Spleen (tissue), 11 donors: ENCODE measurements around the gene F2RL1. TPM values are rescaled to one million over a fixed set of nuclear protein-coding genes. Genes with fewer than 3 reads are reported as not detected.

Experiments used
- DNase-seq: peaks from one replicate; pipeline ENCODE4 v3.0.0-alpha.2; 2020
- H3K27ac ChIP-seq, 8 donors: fragments of 200-600 bp; sonication (generic) in 7 of 8; 1 replicate in 4 of 8; 2 replicates in 4 of 8; pipeline versions ENCODE4 v1.5.0 to v1.8.0; 2016 to 2021; ENCODE audit warnings: inconsistent platforms in 4 of 8, mild to moderate bottlenecking in 4 of 8, moderate library complexity in 1 of 8
- H3K27me3 ChIP-seq, 7 donors: fragments of 200-600 bp; sonication (generic) in 6 of 7; replicated peaks in 1 of 7; 1 replicate in 4 of 7; 2 replicates in 3 of 7; pipeline versions ENCODE4 v1.5.0 to v1.8.0; 2016 to 2021; ENCODE audit warnings: inconsistent platforms in 3 of 7, mild to moderate bottlenecking in 1 of 7
- H3K36me3 ChIP-seq, 6 donors: fragments of 200-600 bp; sonication (generic) in 5 of 6; 1 replicate in 4 of 6; 2 replicates in 2 of 6; pipeline versions ENCODE4 v1.5.0 to v1.8.0; 2016 to 2021; ENCODE audit warnings: inconsistent platforms in 2 of 6
- H3K4me1 ChIP-seq, 6 donors: fragments of 200-600 bp; sonication (generic) in 5 of 6; 1 replicate in 3 of 6; 2 replicates in 3 of 6; pipeline versions ENCODE4 v1.5.0 to v1.8.0; 2016 to 2021; ENCODE audit warnings: inconsistent platforms in 3 of 6
- H3K4me3 ChIP-seq, 8 donors: fragments of 200-600 bp; sonication (generic) in 7 of 8; 1 replicate in 4 of 8; 2 replicates in 4 of 8; pipeline versions ENCODE4 v1.5.0 to v1.8.0; 2016 to 2021; ENCODE audit warnings: inconsistent platforms in 4 of 8, mild to moderate bottlenecking in 4 of 8, moderate library complexity in 2 of 8
- H3K9me3 ChIP-seq, 8 donors: fragments of 200-600 bp; sonication (generic) in 7 of 8; 1 replicate in 4 of 8; 2 replicates in 4 of 8; pipeline versions ENCODE4 v1.5.0 to v1.8.0; 2016 to 2021; ENCODE audit warnings: inconsistent platforms in 4 of 8
- POLR2A ChIP-seq, 3 donors: fragments of 450-650 bp; IDR thresholded peaks; one replicate each; pipeline ENCODE4 v1.5.1; 2017; ENCODE audit warnings: antibody characterized with exemption in 3 of 3, mild to moderate bottlenecking in 1 of 3
- POLR2AphosphoS5 ChIP-seq, 3 donors: sonication (generic); formaldehyde crosslinking; IDR thresholded peaks; one replicate each; pipeline ENCODE4 v1.5.1; 2017; ENCODE audit warnings: antibody characterized with exemption in 3 of 3
- WGBS, 5 donors: extraction: QIAGEN DNeasy Blood & Tissue Kit in 3 of 5; methylation state at CpG; one replicate each; pipeline versions ENCODE4 v1.1.5 to v1.1.7; 2013 to 2018; 5-methylcytosine and 5-hydroxymethylcytosine counted together
- intact Hi-C: fragments of 100-400 bp; cut with DNase I; formaldehyde crosslinking; loops from one replicate; pipeline ENCODE4 v1.15.0; 2023; ENCODE audit warnings: low total_unique reads
- polyA plus RNA-seq, 3 donors: library from polyadenylated mRNA; stranded (reverse); fragments of 200-250 nt; gene quantifications; one replicate each; pipeline ENCODE4 v1.2.1, GENCODE V29; 2013
- total RNA-seq, 7 donors: library from RNA; depleted of rRNA in 3 of 7; stranded (reverse); fragments of >200 nt in 3 of 7; fragmentation: NEBNext Ultra II Directional in 4 of 7; extraction: Animal tissue kit (Norgen Biotek cat#: 25700) in 4 of 7; gene quantifications; one replicate each; pipeline versions ENCODE4 v1.1.0 to v1.2.1, GENCODE V29; 2016 to 2021
- TF ChIP-seq, protein P1 (sequence below), 11 experiments: fragments of 200-600 bp in 7 of 11; fragments of 450-650 bp in 4 of 11; sonication (generic) in 4 of 11; IDR thresholded peaks in 8 of 11; conservative IDR thresholded peaks in 3 of 11; 1 replicate in 7 of 11; 2 replicates in 4 of 11; pipeline versions ENCODE4 v1.4.0 to v1.8.0; 2016 to 2021; ENCODE audit warnings: antibody characterized with exemption in 11 of 11, inconsistent platforms in 4 of 11, mild to moderate bottlenecking in 1 of 11
- donor health status: healthy with polysubstance abuse.
- donor health status: DM: no; HTN: no; CAD: no; lungs with moderate emphysema.
- donor health status: DM: no; HTN: no; CAD: no.
- donor health status: Bipolar disorder and iron deficiency.
- donor health status: healthy.
- donor health status: DM: no; HTN: no; CAD: no.
- donor health status: DM: yes; HTN: yes; CAD: no.

F2RL1 gene
- total and polyA plus RNA-seq, 10 donors = 0.46 to 9.5 (median 4.6) TPM

DNA sequence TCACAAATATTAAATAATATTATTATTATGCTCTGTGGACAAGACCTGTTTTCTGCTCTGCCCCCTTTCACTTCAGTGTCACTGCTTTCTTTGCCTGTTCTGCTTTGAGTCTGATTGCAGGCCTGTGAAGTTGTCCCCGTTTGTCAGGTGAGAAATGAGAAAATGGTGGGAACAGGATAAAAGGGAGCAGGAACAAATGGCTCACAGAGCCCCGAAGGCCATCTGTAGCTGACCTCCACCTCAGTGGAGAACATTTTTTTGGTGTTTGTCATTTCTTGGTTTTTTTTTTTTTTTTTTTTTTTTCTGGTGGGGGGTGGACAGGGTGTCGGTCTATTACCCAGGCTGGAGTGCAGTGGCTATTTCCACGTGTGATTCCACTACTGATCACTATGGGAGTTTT lies 17.8 kb downstream of the F2RL1 start:
- no peak overlapping the region for H3K27ac ChIP-seq
- peaks cover 0 to 6% (median 0%) of the 10 kb centered on the region in 6 donors for H3K36me3 ChIP-seq
- H3K4me3 ChIP-seq = no peak overlapping the region
- no peak for DNase-seq
- no peaks in the 10 kb centered on the region for H3K9me3 ChIP-seq
- H3K27me3 ChIP-seq = no peaks in the 10 kb centered on the region
- no peaks in the 10 kb centered on the region for H3K4me1 ChIP-seq
- TF ChIP-seq, protein P1, sequence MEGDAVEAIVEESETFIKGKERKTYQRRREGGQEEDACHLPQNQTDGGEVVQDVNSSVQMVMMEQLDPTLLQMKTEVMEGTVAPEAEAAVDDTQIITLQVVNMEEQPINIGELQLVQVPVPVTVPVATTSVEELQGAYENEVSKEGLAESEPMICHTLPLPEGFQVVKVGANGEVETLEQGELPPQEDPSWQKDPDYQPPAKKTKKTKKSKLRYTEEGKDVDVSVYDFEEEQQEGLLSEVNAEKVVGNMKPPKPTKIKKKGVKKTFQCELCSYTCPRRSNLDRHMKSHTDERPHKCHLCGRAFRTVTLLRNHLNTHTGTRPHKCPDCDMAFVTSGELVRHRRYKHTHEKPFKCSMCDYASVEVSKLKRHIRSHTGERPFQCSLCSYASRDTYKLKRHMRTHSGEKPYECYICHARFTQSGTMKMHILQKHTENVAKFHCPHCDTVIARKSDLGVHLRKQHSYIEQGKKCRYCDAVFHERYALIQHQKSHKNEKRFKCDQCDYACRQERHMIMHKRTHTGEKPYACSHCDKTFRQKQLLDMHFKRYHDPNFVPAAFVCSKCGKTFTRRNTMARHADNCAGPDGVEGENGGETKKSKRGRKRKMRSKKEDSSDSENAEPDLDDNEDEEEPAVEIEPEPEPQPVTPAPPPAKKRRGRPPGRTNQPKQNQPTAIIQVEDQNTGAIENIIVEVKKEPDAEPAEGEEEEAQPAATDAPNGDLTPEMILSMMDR (IDR thresholded peaks at IDR 0.05 in 8 of 11, conservative IDR thresholded peaks at IDR 0.05 in 3 of 11) = no peak
- no peak for TF ChIP-seq POLR2AphosphoS5 (IDR thresholded peaks at IDR 0.05)
- TF ChIP-seq POLR2A (IDR thresholded peaks at IDR 0.05) = no peak
- intact Hi-C loops = no loop called here
- 74 to 90% (median 88%) methylated on average over 4 of the region's 4 CpGs for WGBS, 5 donors

DNA sequence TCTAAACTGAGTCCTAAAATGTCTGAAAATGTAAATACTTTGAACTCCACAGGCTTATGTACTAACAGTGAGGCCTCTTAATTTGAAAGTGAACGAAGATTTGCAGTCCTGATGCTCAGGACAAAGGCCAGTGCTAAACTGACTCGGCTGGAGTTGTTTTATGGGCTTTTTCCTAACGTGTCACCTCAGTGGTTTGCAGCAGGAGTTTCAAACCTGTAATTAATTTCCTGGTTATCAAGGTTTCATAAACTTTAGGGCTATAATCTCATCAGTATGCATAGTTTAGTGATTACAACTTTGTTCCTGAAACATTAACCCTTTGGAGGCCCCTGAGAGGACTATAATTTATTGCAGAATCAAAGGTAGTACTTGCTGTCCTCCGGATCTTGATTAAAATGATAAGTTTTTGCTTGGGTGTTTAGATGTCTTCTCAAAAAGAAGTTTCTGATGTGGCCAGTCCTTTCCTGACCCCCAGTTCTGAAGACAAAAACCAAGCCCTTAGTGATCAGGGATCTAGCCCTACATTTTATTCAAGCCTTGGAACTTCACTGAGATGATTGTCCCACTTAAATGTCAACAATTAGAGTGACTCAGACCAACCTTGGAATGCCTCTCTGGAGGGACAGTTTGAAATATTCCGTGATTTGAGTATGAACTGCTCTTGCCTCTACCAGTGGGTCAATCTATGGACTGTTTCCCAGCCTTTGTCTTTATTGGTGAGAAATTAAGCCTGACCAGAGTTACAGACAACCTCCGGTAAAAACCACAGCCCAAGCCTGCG lies 19.8 kb downstream of the F2RL1 start:
- 51 to 69% (median 56%) methylated on average over 7 of the region's 7 CpGs for WGBS, 5 donors
- intact Hi-C loops = no loop called here
- Histone ChIP-seq H3K9me3 (no peaks in the 10 kb centered on the region), H3K27me3 (no peaks in the 10 kb centered on the region), H3K4me1 (no peaks in the 10 kb centered on the region), H3K4me3 (no peak overlapping the region), H3K36me3 (peaks cover 0 to under 1% (median 0%) of the 10 kb centered on the region in 6 donors), H3K27ac (no peak overlapping the region)
- no peak for DNase-seq
- TF ChIP-seq, protein P1 (IDR thresholded peaks at IDR 0.05 in 8 of 11, conservative IDR thresholded peaks at IDR 0.05 in 3 of 11) = no peak
- no peak for TF ChIP-seq POLR2AphosphoS5 (IDR thresholded peaks at IDR 0.05)
- TF ChIP-seq POLR2A (IDR thresholded peaks at IDR 0.05) = no peak

DNA sequence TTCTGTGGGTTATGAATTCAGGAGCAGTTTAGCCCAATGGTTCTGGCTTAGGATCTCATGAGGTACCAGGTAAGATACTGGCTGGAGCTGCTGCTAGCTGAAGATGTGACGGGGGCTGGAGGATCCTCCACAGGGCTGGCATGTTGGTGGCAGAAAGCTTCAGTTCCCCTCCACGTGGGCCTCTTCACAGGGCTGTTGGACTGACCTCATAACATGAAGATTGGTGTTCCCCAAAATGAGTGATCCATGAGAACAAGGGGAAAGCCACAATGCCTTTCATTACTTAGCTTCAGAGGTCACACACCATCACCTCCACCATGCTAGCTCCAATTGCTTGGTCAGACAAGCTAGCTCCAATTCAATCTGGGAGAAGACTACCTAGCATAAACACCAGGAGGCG lies 22.5 kb downstream of the F2RL1 start:
- Histone ChIP-seq H3K9me3 (no peaks in the 10 kb centered on the region), H3K4me1 (peaks cover 0 to 4% (median 0%) of the 10 kb centered on the region in 6 donors), H3K27ac (no peak overlapping the region), H3K36me3 (no peaks in the 10 kb centered on the region), H3K27me3 (no peaks in the 10 kb centered on the region), H3K4me3 (no peak overlapping the region)
- TF ChIP-seq POLR2AphosphoS5 (IDR thresholded peaks at IDR 0.05) (no peak), POLR2A (IDR thresholded peaks at IDR 0.05) (no peak)
- TF ChIP-seq, protein P1 (IDR thresholded peaks at IDR 0.05 in 8 of 11, conservative IDR thresholded peaks at IDR 0.05 in 3 of 11) = no peak
- peak; percentile 49 for DNase-seq
- intact Hi-C loops = no loop called here
- 57 to 82% (median 71%) methylated on average over 3 of the region's 3 CpGs for WGBS, 5 donors

DNA sequence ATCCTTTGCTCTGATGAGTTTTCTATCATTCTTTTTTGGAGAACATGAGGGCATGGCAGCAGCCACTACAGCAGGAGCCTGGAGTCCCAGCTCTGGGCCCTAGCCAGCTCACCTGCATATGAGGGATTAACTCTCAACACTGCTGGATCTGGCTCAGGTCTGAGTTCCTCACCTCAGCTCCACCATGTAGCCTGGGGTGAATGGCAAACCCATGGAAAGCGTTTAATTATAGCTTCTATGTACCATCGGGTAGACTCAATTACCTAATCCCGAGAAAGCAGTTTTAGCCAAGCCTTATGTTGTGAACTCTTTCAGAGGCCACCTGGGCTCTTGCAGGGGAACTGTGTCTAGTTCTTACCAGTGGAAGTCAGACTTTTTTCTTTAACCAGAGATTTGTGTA lies 27.1 kb downstream of the F2RL1 start:
- Histone ChIP-seq H3K27ac (no peak overlapping the region), H3K27me3 (no peaks in the 10 kb centered on the region), H3K4me1 (peaks cover 0 to 23% (median 15%) of the 10 kb centered on the region in 6 donors), H3K4me3 (no peak overlapping the region), H3K9me3 (no peaks in the 10 kb centered on the region), H3K36me3 (no peaks in the 10 kb centered on the region)
- WGBS, 5 donors = 92 to 98% (median 94%) methylated on average over 3 of the region's 3 CpGs
- no peak for DNase-seq
- intact Hi-C loops = no loop called here
- TF ChIP-seq, protein P1 (IDR thresholded peaks at IDR 0.05 in 8 of 11, conservative IDR thresholded peaks at IDR 0.05 in 3 of 11) = no peak
- no peak for TF ChIP-seq POLR2A (IDR thresholded peaks at IDR 0.05)
- TF ChIP-seq POLR2AphosphoS5 (IDR thresholded peaks at IDR 0.05) = no peak
